Measurements from ENCODE around the gene RHOH.
A peak's percentile ranks its signal among the peaks of the same experiment; 100 is the strongest.

The RHOH gene

DNA sequence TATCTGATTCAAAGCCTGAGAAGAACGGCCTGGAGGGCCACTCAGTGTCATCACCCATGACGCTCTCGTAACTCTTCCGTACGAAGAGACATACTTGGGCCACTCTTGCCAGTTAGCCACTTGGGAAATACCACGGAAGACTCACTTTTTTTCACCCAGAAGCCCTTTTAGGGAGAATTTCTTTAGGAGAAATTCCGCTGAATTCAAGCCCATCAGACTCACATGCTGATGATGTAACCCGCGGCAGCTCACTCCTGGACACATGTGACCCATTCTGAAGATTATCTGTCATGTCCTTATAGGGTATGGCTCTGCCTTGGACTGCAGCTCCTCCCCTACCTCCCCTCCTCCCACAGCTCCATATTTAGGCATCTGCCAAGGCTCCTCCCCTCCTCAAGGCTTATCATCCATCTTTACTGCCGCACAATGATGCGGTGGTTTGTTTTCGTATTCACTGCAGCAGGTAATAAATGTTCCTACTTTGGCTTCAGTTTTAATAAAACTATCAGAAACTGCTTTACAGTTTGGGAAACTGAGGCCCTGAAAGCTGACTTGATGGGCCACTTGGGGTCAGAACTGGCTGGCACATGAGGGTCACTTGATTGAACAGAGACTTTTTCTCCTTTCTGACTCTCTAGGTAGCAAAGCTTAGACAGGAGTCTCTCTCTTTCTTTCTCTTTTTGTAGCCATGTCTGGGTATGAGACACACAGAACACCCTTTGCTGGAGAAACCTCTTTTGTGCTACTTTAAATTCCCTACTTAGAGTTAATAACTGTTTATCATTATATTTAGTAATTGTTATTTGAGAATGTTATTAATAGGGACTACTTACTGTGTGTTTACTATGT, 42.1 kb downstream of the RHOH start:
- DNase-seq, result peak; percentile 87

GRCh38 chr4:40240040-40240653, 43.3 kb downstream of the RHOH start:
- no peak for DNase-seq

- DNase-seq, result no peak
Measured at GRCh38 chr4:40241026-40241425, 44.2 kb downstream of the RHOH start.

GRCh38 chr4:40241941-40242340, 45.1 kb downstream of the RHOH start:
- no peak for DNase-seq

GRCh38 chr4:40243386-40243948, 46.6 kb downstream of the RHOH start:
- DNase-seq, result no peak

DNA sequence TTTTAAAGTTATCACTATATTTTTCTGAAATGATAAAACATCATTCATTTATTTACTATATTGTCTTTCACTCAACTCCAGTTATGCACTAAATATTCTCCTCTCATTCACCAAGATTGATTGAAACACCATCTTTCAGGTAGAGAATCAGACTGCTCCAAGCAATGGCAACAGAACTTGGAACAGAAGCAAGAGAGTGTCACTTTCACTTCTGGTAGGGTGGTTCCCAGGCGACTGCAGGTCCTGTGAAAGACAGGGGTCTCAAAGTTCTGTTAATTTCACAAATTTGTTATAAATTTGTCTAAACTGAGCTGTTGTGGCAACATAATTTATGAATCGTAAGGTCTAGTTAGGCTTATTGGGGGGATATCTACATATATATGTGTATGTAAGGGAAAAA, 47.8 kb downstream of the RHOH start:
- no peak for DNase-seq

- DNase-seq, result no peak
Measured at GRCh38 chr4:40245550-40245949, 48.7 kb downstream of the RHOH start.

- DNase-seq, result no peak
Measured at GRCh38 chr4:40246011-40246900, 49.4 kb downstream of the RHOH start.

GRCh38 chr4:40246938-40247337, 50.1 kb downstream of the RHOH start:
- no peak for DNase-seq

GRCh38 chr4:40247350-40247749, 50.5 kb downstream of the RHOH start:
- DNase-seq, result peak; percentile 48

DNA sequence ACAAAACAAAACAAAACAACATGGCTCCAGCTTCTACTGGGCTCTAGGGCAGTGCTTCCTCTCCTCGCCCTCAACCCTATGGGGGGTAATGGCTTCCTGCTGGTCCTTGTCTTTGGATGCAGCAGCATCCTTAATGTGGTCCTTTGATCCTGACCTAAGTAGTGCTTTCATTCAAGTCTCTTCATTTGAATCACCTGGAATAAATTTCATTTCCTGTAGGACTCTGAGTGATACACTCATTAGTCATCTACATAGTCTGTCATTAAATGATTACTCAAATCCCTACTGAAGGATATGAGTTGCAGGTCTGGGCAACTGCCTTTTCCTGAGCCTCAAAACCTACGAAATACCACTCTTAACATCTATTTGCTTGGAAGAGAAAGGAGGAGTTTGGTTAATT, 54.5 kb downstream of the RHOH start:
- no peak for DNase-seq

DNA sequence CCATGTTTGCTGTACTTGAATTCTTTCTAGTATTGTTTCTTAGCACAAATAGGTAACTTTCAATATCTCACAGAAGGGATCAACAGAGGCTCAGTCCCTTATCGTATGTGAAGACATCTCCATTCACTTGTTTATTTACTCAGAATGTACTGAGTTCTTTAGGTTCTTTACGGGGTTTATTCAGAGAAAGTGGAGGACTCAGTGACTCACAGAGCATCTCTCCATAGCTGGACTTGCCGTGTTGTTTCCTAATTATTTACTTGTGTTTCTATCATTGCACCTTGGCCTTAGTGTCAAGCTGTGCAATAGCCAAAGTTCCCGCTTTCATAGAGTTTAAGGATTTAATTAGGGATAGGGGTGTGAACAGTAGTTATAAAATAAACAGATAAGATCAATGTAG, 57.1 kb downstream of the RHOH start:
- DNase-seq, result no peak

DNA sequence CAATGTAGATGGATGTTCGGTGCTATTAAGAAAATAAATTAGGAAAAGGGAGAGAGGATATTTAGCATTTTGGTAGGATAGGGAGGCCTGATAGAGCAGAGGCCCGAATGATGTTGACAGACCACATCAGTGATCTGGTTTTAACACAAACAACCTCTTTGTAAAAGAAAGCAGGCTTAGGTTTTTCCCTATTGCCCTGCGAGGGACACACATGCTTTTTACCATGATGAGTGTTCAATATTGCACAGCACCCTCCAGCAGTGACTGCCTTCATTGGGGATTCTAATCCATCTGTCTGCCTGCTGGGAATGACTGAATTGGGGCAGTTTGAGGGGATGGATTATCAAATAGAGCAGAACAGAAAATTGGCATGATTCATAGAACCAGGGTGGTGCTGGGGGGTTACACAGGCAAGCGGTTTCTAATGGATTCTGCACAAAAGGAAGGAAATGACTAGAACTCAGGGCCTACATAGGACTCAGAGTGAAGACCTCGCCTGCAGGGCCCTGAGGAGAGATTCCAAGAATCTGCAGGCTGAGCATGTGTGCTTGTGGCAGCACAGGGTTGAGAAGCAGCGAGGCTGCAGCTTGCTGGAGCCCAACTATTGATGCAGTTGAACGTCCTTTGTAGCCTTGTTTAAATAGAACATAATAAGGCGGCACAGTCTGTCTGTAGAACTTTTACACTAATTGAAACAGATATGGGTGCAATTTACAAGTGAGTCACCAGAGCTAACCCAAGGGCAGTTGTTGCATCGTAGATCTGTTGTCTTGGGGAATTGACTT, 58.0 kb downstream of the RHOH start:
- peak; percentile 53 for DNase-seq

DNA sequence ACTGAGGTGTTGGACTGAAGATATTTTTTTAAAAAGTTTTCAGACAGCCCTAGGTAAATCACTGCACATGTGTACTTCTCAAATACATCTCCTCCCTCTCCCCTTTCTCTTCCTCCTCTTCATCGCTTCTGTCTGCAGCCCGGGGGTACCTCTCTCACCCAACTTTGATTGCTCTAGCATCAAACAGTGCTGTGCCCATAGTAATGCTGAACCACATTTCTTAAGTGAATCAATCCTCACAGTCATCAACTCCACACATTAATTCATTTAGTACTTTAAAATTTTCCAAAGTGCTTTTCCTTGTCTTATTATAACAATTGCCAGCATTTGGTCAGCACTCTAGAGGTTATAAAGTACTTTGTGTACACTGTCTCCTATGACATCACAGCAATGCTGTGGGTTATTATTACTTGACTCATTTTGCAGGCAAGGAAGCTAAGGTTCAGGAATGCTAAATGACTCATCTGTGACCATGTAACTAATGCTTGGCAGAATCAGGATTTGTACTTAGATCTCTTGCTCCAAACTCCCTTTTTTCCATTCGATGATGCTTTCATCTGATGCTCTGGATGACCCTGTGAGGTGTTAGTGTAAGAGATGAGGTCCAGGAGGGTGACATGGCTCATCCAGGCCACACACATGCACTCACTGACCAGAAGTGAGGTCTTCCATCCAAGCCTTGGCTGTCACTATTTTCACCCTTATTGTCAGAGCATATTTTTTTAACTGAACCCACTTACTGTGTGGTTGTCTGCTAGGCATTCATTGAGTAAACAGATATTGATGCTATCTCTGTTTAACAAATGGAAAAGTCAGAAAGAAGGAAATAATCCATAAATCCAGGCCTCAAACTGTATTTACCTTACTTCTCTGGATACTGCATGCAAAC, 58.8 kb downstream of the RHOH start:
- DNase-seq, result no peak

- no peak for DNase-seq
Measured at GRCh38 chr4:40256329-40256728, 59.5 kb downstream of the RHOH start.

DNA sequence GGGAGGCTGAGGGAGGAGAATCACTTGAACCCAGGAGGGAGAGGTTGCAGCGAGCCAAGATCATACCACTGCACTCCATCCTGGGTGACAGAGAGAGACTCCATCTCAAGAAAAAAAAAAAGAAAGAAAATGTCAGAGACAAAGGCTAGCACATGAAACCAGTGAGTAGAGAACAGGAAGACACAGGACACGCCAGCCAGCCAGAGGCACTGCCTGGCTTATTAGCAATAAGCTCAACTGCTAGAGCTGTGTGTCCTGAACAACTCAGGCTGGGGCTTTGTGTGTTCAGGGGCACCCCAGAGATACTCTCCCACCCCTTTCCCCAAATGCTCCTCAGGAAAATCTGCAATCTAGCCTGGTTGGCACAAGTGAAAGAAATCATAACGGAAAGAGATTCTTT, 60.0 kb downstream of the RHOH start:
- no peak for DNase-seq

DNA sequence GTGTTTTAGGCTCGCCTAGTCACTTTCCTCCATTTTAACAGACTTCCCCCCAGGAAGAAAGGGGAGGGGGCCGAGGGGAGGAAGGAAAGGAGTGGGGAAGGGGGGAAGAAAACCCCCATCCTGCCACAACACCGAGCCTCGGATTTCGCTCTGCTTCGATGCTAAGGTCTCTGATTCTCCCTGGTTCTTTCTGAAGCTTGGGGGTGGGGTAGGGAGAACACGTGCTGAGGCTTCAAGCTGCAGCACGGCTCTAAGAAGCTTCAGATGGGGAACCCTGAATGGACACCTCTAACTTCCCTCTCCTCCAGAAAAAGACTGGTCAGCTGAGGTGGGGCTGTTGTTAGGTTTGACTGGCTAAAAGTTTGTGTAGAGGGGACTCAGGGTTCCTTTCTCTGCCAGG, 61.8 kb downstream of the RHOH start:
- DNase-seq, result no peak

- no peak for DNase-seq
Measured at GRCh38 chr4:40261231-40262076, 64.6 kb downstream of the RHOH start.

DNA sequence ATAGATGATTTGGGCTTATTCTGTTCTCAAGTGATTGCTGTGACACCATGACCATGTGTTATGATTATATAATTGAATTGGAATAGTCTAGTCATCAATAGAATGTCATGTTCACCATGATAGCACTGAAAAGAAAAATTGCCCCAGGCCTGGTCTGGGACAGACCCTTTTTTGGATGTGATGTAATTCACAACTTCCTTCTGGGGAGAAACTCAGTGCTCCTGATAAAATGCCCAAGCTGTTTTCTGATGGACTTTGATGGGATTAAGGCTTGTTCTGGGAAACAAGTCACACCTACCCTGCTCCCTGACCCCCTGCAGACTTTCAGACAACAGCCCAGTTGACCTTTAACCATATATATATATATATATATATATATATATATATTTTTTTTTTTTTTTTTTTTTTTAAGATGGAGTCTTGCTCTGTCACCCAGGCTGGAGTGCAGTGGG, 65.3 kb downstream of the RHOH start:
- no peak for DNase-seq

GRCh38 chr4:40262861-40263260, 66.0 kb downstream of the RHOH start:
- no peak for DNase-seq

Measured in stimulated activated CD4-positive, alpha-beta T cell treated with anti-CD3 and anti-CD28 coated beads, Interleukin-1b, Interleukin-23, amount 100 ng/mL, for 48 hours (primary cell).